Stimulated activated CD4-positive, alpha-beta T cell treated with anti-CD3 and anti-CD28 coated beads, Interleukin-15, amount 100 ng/mL, for 1 hour (primary cell): Measurements from ENCODE around the gene IBTK.
"Not testable (repeated sequence)": the region's sequence is repeated elsewhere in the genome, so short reads cannot be mapped to it uniquely, and the experiment has no call there.

Source experiments
- DNase-seq, 2 donors: peaks; one replicate each; pipeline ENCODE4 v3.0.0-alpha.2; 2020; ENCODE audit warnings: low read depth in 1 of 2, low spot score in 1 of 2

Gene IBTK

DNA sequence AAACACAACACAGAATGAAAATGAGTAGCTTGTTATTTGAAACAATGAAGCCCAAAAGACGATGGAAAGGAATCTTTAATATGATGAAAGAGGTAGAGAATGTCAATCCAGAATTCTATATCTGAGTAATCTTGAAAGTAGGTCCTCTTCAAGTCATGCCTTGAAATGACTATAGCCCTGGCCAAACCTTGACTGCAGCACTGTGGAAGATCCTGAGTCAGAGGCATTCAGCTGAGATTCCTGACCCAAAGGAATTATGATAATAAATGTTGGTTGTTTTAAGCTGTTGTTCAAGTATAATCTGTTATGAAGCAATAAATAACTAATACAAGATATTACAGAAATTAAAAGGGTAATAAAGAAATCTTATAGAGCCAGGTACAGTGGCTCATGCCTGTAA is 64.8 kb downstream of the IBTK start:
- DNase-seq = no peak

DNA sequence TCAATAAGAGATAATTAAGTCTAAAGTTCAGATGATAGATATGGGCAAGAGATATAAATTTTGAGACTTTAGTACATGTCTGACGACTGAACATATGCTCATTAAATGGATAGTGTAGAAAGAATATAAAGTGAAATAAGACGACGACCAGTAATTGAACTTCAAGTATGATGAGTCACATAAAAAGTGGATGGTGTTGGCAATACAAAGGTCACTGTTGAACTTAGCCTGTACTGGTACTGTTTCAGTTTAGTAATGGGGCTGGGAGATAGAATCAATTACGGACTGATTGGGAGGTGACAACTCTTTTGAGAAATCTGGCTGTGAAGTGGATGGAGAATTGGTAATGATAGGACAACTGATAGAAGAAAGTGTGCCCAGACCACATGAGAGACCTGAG is 68.1 kb downstream of the IBTK start:
- DNase-seq = no peak

DNA sequence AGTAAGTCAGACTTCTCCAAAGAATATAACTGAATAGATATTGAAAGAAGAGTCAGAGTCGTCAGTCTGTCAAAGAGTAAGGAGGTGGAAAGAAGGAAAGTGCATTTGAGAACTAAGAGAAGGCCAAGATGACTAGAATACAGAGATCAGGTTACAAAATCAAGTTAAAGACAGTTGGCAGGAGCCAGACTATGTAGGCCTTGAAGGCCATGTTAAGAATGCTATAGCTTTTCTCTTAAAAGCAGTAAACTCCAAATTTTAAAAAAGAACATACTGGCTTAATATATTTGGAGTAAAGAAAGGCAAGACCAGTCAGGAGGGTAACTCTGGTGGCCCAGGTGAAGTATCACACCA is 68.8 kb downstream of the IBTK start:
- no peak for DNase-seq

DNA sequence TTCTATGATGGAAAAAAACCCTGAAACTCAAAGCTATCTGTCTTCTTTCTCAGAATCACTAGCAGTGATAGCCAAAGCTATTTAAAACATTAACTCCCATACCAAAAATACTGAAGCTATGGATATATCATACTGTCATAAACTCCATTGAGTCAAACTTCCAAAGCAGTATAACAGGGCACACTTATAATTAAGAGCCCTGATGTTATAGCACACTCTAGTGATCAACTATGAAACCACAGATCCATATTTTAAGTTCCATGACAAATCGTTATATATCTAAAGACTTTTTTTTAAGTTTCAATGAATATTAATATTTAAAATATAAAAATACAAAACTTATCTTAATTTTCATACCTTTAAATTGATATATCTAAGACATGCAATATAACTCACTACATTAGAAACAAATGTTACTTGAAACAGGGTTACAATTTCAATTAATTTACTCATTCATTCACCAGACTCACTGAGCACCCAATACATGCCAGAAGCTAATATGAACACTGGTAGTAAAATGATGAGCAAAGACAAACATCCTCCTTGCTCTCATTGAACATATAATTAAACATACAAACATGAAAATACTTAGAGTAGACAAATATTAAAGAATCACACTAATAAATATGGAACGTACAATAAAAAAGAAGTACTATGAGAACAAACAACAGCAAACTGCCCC is 69.3 kb downstream of the IBTK start:
- DNase-seq = no peak

DNA sequence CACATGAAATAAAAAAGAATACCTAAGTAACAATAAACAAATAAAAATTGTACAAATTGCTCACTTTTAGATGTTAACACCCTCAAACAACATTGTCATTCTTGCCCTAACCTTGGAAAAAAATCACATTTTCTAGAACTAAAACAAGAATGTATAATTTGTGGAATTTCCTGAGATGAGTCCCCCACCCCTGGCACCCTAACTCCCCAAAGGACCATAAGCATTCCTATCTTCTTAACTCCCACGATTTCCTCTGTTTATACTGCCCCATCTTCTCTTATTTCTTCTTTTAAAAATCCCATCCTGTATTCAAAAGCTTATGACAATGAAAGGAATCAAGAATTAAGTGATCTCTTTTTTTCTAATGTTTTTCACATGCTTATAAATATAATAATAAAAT is 70.9 kb downstream of the IBTK start:
- no peak for DNase-seq

DNA sequence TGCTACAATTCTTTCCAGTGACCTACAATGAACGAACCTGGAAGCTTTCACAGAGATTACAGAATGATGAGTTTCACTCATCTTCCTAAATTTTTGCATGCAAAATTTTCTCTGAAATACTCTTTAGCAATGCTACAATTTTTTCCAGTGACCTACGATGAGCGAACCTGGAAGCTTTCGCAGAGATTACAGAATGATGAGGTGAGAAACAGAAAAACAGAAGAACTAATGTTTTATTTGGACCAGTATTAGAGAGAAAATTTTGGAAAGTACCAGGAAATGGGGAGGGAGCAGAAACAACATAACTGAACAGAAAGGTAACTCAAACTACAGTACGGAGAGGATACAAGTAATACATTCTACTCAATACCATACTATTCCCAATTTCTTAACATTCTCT is 75.0 kb downstream of the IBTK start:
- no peak for DNase-seq

DNA sequence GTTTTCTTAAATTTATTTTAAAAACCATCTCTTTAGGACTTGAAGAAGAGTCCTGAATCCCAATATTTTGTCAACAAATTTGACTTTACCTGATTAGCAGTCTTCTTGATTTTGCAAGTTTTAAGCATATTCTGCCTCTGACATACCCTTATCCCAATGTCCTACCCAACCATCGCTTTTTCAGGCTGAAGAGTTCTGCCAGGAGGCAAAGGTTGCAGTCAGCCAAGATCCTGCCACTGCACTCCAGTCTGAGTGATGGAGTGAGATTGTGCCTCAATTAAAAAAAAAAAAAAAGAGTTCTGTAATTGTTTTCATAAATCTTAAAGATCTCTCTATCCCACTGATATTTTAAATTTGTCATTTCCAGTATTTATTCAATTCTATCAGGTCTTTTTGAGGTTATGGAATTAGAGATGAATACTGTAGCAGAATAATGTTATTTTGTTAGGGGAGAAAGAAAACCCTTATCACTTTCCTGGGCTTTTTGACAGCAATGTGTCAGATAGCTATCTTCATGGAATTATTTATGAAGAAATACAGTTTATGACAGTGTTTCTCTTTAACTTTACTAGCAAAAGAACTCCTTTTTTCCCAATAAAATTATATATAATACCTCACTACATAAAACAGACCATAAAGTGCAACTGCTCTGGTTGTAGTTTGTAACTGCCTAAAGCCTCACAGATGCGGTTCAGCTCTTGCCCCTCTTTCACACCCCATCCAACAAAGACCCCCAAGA is 78.2 kb downstream of the IBTK start:
- no peak for DNase-seq

DNA sequence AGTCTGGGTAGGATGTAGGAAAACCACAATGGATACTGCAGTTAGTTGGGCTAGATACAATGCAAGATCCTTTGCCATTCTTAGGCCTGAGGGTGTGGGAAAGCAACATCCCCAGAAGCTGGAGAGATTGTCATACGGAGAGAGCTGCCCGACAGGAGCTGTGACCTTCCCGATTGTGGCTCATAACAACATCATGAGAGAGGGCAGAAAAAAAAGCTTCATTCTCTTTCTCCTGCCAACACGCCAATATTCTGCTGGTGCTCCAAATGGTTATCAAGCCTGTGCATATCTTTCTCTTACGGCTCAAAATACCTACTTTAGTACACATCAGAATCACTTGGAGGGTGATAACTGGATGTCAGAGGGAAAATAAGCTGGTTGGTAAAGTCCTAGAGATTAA is 81.1 kb downstream of the IBTK start:
- DNase-seq = no peak

DNA sequence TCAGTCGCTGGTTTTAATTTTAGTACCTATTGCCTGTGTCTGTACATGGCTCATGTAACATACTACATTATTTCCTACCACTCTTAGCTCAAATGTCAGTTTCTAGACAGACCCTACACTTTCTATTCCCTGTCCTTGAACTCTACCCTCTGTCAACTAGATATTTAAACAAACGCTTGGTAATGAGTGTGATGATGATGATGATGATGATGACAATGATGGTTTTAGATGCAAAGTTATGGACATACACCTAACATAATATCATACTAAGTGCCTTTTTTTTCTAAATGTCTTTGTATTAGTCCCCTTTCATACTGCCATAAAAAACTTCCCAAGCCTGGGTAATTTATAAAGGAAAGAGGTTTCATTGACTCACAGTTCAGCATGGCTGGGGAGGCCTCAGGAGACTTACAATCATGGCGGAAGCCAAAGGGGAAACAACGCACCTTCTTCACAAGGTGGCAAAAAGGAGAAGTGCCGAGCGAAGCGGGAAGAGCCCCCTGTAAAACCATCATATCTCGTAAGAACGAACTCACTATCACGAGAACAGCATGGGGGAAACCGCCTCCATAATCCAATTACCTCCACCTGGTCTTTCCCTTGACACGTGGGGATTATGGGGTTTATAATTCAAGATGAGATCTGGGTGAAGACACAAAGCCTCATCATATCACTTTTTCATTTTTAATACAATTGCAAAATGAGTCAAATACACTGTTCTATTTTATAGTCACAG is 87.1 kb downstream of the IBTK start:
- DNase-seq = no peak

DNA sequence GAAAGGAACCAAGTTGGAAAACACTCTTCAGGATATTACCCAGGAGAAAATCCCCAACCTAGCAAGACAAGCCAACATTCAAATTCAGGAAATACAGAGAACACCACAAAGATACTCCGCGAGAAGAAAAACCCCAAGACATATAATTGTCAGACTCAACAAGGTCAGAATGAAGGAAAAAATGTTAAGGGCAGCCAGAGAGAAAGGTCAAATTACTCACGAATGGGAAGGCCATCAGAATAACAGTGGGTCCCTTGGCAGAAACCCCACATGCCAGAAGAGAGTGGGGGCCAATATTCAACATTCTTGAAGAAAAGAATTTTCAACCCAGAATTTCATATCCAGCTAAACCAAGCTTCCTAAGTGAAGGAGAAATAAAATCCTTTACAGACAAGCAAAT is 94.8 kb downstream of the IBTK start:
- not testable (repeated sequence) for DNase-seq

DNA sequence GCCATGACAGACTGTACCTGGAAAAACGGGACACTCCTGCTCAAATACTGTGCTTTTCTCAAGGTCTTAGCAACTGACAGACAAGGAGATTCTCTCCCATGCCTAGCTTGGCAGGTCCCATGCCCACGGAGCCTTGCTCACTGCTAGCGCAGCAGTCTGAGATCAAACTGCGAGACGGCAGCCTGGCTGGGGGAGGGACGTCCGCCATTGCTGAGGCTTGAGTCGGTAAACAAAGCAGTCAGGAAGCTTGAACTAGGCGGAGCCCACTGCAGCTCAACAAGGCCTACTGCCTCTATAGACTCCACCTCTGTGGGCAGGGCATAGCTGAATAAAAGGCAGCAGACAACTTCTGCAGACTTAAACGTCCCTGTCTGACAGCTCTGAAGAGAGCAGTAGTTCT is 96.4 kb downstream of the IBTK start:
- DNase-seq = not testable (repeated sequence)

DNA sequence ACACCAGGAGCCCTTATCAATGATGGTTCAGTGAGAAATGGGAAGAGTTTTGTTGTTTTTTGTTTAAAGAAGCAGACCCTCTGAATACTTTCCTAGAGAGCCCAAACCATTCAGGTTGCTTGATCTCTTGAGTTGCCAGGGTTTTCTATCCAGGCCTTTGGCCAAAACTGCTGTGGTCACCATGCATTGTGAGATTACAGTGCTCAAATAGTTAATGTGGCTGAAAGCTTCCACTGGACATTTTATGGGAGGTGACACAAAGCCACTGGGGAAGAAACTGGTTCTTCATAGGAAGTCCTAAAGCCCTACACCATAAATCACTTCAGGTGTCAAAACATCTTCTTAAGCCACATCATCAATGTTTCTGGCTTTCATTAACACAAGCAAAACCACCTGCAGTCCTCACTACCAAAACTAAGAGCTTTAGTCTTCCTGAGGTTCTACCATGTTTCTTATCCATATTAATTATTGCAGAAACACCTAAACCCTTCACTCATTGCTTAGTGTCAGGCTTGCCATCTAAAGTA is 101.6 kb downstream of the IBTK start:
- no peak for DNase-seq

DNA sequence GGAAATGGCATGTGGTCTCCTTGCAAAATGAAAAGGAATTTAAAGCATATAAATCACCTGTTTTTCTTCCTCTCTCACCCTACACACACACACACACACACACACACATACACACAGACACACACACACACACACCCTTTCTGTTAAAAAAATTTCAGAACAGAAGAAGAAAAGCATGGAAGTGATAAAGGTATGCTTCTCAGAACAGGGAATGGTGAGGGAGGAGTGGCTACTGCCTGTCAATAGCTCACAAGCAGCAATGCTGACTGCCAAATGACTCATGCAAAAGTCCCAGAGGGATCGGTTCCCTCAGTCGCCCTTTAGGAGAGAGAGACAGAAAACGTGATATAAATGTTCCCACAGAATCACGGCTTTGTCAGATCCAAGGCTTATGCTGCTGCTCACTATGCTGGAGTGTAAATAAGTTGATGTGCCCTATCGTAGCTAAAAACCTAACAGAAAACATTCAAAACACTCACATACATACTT is 102.6 kb downstream of the IBTK start:
- DNase-seq = no peak

DNA sequence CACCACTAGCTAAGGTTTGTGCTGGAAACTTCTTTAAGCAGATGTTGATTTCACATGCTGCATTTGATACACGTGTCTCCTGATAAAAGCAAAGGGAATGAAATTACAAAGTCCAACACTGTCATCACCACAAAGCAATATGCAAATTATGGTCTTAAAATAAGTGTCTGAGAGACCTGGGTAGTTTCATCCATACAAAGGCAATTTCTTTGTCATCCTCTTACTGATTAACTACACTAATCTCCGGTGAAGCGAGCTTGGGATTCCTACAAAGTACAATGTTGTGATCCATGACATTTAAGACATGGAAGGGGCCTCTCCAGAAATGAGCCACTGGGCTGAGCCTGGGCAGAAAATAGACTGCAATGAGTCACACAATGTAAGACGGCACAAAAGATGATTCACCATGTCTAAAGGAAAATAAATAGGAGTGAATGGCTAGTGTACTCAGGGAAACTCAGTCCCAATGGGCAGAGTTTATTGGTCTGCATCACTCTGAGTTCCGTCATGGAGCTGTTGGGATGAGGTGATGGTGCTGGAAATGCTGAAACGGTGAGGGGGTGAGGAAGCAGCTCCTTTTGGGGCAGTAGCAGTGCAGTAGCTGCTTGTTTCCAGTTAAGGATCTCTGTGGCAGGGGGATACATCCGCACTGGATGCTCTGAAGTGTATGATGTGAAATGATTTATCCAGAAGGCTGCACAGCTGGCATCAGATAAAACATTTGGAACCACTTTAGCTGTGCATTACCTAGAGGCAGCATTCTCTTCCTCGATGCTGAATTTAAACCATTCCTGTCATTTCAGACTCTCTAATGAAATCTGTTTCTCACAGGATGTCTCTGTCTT is 103.3 kb downstream of the IBTK start:
- DNase-seq = no peak

DNA sequence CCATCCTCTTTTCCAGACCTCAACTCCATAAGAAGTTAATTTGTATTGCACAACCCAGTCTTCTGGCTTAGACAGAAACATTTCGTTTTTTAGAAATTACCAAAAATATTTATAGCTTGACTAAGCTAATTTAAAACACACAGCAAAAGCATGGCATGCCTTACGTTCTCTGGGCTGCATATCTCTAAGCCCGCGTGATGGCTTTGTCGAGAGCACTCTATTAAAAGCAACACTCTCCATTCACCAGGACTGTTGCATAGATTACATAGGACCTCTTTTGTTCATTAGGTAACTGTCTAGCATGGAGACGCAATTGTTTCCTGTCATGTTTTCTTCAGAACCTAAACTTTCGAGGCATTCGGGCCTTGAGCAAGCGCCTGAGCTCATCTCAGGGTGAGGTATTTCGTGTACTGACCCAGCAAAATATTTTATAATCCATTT is 104.5 kb downstream of the IBTK start:
- DNase-seq = no peak

DNA sequence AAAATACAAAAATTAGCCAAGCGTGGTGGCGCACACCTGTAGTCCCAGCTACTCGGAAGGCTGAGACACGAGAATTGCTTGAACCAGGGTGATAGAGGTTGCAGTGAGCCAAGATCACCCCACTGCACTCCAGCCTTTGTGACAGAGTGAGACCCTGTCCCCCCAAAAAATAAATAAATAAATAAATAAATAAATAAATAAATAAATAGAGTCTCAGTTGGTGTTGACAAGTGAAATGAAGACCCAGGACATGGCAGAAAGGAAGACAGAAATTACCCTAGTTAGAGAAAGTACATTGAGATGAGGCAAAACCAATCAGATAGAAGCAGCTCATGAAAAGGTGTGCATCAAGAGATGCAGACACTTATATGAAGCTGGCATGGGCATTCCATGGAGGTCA is 105.0 kb downstream of the IBTK start:
- DNase-seq = no peak

DNA sequence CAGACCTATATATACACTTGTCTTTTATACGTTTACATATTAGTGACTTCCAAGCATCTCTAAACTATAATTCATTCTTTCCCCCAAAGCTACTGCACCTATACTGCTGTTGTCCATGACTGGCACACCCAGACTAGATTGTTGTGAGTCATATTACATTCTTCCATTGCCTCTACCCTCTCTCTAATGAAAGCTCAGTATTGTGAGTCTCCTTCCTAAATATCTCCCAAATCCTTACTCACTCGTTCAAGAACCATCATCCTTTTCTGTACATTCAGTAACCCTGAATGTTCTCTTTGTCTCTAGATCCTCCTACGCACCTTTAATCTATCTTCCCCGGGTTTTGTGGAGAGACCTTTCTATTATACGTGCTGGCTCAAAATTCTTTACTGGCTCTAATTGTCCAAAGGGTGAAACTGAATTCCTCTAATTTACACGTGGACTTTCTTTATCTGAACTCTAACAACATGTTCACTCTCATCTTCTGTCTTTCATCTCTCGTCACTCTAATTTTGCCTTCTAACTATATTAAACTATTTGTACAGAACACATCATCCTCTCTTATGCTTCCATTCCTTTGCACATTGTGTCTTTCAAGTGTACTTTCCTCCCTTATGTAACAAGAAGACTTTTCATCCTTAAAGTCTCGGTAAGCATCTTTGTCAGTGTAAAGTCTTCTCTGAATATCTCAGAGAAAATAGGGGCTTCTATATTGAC is 109.3 kb downstream of the IBTK start:
- DNase-seq = no peak

DNA sequence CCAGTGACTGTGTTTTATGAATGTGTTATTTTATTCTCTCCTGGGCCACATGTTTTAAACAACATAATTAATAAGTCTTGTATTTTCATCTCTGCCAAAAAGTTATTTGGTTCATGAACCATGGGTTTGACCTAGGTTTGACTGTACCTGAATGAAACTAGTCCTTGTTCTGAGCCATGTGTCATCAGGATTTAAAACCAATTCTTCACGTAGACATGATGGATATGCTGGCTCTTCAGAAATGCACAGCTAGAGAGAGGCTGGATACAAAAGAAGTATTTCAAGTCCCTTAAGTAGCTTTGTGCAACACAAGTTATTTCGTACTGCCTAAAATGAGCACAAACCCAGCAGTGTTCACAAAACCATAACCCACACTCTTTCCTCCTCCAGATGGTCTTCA is 116.1 kb downstream of the IBTK start:
- no peak for DNase-seq

DNA sequence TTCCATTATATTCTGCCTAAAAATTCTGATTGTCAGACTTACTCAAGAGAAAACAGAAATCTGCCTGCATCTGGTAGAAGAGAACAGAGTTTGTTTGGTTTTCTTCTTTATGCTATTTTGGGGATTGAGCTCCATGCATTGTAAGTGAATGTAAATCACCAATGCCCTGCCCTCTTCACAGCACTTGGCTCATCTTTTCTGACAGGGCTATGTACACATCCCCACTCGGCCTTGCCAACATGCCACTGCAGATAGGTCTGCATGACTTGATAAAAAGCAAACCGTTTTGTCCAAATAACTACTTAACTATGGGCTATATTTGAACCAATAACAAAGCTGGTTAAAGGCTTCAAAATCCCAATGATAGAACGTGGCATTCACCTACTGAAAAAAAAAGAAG is 117.7 kb downstream of the IBTK start:
- DNase-seq = no peak

DNA sequence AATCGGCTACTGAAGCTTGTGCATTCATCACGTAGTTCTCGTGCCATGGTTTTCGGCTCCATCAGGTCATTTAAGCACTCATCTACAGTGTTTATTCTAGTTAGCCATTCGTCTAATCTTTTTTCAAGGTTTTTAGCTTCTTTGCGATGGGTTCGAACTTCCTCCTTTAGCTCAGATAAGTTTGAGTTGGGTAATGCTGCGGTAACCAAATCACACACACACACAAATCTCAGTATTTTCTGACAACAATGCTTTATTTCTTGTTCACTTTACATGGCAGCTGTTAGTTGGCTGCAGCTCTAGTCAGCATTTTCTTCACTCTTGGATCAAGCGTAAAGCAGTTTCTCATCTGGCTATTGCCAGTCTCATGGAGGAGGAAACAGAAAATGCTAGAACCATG is 118.6 kb downstream of the IBTK start:
- DNase-seq = not testable (repeated sequence)
